Mucosa of descending colon (tissue), 3 donors: ENCODE measurements around the gene GABBR2. TPM values are rescaled to one million over a fixed set of nuclear protein-coding genes. Genes with fewer than 3 reads are reported as not detected.

Source experiments
- ATAC-seq: fragments of 200-7000 bp; cut with Tn5 transposase; one replicate; pipeline ENCODE4 v1.9.1; 2020; ENCODE audit warnings: mild to moderate bottlenecking, moderate library complexity
- DNase-seq, 3 donors: peaks; one replicate each; pipeline ENCODE4 v3.0.0-alpha.2; 2020
- H3K36me3 ChIP-seq: fragments of 200-600 bp; one replicate; pipeline ENCODE4 v1.8.0; 2021; ENCODE audit warnings: low read depth, mild to moderate bottlenecking
- H3K4me1 ChIP-seq: fragments of 200-600 bp; one replicate; pipeline ENCODE4 v1.8.0; 2021; ENCODE audit warnings: low read depth, mild to moderate bottlenecking
- H3K4me3 ChIP-seq: fragments of 200-600 bp; one replicate; pipeline ENCODE4 v1.8.0; 2021; ENCODE audit warnings: mild to moderate bottlenecking
- H3K9me3 ChIP-seq: fragments of 200-600 bp; one replicate; pipeline ENCODE4 v1.8.0; 2021; ENCODE audit warnings: mild to moderate bottlenecking
- intact Hi-C, 2 donors: fragments of 100-400 bp; cut with DNase I in 1 of 2; cut with micrococcal nuclease in 1 of 2; formaldehyde crosslinking; loops; one replicate each; pipeline versions ENCODE4 v1.11.0 to v1.11.1; 2022; cut with DNase I, micrococcal nuclease
- total RNA-seq, 3 donors: library from RNA; stranded (reverse); fragmentation: NEBNext Ultra II Directional in 2 of 3; extraction: Animal tissue kit (Norgen Biotek cat#: 25700) in 2 of 3; gene quantifications; one replicate each; pipeline versions ENCODE4 v1.2.1 to v1.2.4, GENCODE V29; 2021 to 2023
- TF ChIP-seq, protein P1 (sequence below): fragments of 200-600 bp; IDR thresholded peaks from one replicate; pipeline ENCODE4 v1.8.0; 2022; ENCODE audit warnings: antibody characterized with exemption, mild to moderate bottlenecking
- donor health status: DM: no; HTN: no; CAD: no; lungs with moderate emphysema.
- donor health status: DM: no; HTN: no; CAD: no.
- donor health status: DM: no; HTN: yes; CAD: no.

Gene GABBR2
- total RNA-seq, 3 donors from 2014 or later: 0.35 TPM; not detected in 2

- DNase-seq (no peak), ATAC-seq (no peak)
- no peak overlapping the region for H3K4me3 ChIP-seq
- H3K9me3 ChIP-seq: no peaks in the 10 kb centered on the region
- no peaks in the 10 kb centered on the region for H3K36me3 ChIP-seq
- intact Hi-C loops: no loop called here
- no peaks in the 10 kb centered on the region for H3K4me1 ChIP-seq
- TF ChIP-seq, protein P1, sequence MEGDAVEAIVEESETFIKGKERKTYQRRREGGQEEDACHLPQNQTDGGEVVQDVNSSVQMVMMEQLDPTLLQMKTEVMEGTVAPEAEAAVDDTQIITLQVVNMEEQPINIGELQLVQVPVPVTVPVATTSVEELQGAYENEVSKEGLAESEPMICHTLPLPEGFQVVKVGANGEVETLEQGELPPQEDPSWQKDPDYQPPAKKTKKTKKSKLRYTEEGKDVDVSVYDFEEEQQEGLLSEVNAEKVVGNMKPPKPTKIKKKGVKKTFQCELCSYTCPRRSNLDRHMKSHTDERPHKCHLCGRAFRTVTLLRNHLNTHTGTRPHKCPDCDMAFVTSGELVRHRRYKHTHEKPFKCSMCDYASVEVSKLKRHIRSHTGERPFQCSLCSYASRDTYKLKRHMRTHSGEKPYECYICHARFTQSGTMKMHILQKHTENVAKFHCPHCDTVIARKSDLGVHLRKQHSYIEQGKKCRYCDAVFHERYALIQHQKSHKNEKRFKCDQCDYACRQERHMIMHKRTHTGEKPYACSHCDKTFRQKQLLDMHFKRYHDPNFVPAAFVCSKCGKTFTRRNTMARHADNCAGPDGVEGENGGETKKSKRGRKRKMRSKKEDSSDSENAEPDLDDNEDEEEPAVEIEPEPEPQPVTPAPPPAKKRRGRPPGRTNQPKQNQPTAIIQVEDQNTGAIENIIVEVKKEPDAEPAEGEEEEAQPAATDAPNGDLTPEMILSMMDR: no peak
Observed at GRCh38 chr9:98554752-98555151, 154.0 kb downstream of the GABBR2 start.

DNA sequence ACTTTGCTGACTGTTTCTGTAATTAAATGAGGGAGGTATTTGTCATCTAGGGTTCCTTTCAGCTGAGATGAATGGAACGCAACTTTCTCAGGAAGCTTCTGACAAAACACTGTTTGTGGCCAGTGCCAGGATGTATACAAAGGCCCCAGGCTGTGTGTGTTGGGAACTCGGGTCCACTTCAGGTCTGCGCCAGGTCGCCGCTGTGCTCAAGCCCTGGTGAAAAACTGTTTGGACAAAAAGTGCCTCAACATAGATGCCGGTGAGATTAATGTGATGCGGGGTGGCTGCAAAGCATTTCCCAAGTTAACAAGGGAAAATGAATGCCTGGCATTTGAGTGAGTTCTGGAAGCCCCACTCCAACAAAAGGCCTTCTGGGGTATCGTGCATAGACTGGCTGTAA is 156.4 kb downstream of the GABBR2 start:
- Histone ChIP-seq H3K4me3 (no peak overlapping the region), H3K9me3 (no peaks in the 10 kb centered on the region), H3K36me3 (no peaks in the 10 kb centered on the region), H3K4me1 (no peaks in the 10 kb centered on the region)
- DNase-seq (no peak), ATAC-seq (no peak)
- TF ChIP-seq, protein P1: no peak
- intact Hi-C loops: no loop called here

- TF ChIP-seq, protein P1: no peak
- intact Hi-C loops: no loop called here
- H3K36me3 ChIP-seq: no peaks in the 10 kb centered on the region
- DNase-seq (no peak), ATAC-seq (no peak)
- H3K4me1 ChIP-seq: no peaks in the 10 kb centered on the region
- no peaks in the 10 kb centered on the region for H3K9me3 ChIP-seq
- H3K4me3 ChIP-seq: no peak overlapping the region
Observed at GRCh38 chr9:98551511-98552286, 157.0 kb downstream of the GABBR2 start.

DNA sequence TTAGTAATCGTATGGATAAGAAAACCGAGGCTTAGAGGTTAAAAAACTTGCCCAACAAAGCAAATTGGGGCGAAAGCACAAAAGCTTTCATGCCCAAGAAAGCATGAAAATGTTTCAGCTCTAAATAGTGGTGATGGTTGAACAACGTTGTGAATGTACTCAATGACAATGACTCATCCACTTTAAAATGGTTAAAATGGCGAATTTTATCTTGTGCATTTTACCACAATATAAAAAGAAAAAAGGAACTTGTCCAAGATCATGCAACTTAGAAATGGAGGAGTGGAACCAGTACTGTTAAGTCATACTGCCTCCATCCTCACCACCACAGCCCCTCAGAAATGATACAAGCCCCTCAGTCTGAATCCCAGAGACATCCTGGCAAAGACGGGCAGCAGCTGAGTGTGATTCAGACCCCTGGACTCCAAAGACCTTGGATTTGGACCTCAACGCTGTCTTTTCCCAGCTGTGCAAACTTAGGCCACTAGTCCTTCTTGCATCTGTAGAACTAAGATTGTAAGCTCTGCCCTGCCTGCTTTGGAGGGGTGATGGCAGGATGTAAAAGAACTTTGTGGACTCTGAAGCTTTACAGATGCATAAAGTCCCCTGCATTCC is 158.4 kb downstream of the GABBR2 start:
- Histone ChIP-seq H3K36me3 (no peaks in the 10 kb centered on the region), H3K4me1 (no peaks in the 10 kb centered on the region), H3K4me3 (no peak overlapping the region), H3K9me3 (no peaks in the 10 kb centered on the region)
- DNase-seq (no peak), ATAC-seq (no peak)
- TF ChIP-seq, protein P1: no peak
- intact Hi-C loops: no loop called here

DNA sequence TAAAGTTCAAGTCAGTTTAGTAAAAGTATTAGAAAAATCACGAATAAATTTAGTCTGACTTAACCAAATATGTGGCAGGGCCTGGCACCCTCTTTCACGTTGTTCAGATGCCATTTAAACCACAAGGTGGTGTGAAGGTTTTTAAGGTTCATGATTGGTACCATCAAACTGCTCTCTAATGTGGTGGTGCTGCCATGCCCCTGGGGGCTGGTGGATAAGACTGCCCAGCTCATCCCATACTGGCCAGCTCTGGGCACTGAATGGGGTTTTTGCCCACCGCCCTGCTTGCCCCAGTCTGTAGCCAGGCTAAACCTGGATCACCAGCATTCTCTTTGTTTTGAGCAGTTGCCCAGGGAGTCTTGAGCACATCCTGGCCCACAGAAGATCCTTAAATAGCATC is 159.3 kb downstream of the GABBR2 start:
- intact Hi-C loops: no loop called here
- TF ChIP-seq, protein P1: no peak
- ATAC-seq: no peak

More for the DNA sequence above, 159.3 kb downstream of the GABBR2 start:
- no peak for DNase-seq
- H3K36me3 ChIP-seq: no peaks in the 10 kb centered on the region
- no peak overlapping the region for H3K4me3 ChIP-seq
- no peaks in the 10 kb centered on the region for H3K4me1 ChIP-seq
- H3K9me3 ChIP-seq: no peaks in the 10 kb centered on the region
